GM12878 (cell line): ENCODE results near the gene KISS1R.
"Not testable (repeated sequence)": the region's sequence is repeated elsewhere in the genome, so short reads cannot be mapped to it uniquely, and the experiment has no call there.

Experiments used
- BHLHE40 ChIP-seq, 2 experiments: fragments of 450-650 bp in 1 of 2; IDR thresholded peaks; 2 replicates each; pipeline ENCODE4 v1.6.1; 2011 to 2017; ENCODE audit warnings: low read depth in 2 of 2, borderline replicate concordance in 1 of 2, improper control_type of control experiment in 1 of 2, low read length in 1 of 2, mild to moderate bottlenecking in 1 of 2
- CBX5 ChIP-seq: sonication (generic); IDR thresholded peaks from 2 replicates; pipeline ENCODE4 v1.6.1; 2016; ENCODE audit warnings: low read depth, moderate library complexity, mild to moderate bottlenecking, inconsistent platforms
- ESRRA ChIP-seq: IDR thresholded peaks from 2 replicates; pipeline ENCODE4 v1.6.1; 2012; ENCODE audit warnings: mild to moderate bottlenecking, low read length, improper control_type of control experiment
- ETV6 ChIP-seq, 2 experiments: fragments of 450-650 bp in 1 of 2; IDR thresholded peaks in 1 of 2; conservative IDR thresholded peaks in 1 of 2; 2 replicates each; pipeline ENCODE4 v1.6.1; 2014; ENCODE audit warnings: antibody characterized with exemption in 1 of 2, borderline replicate concordance in 1 of 2, low read depth in 1 of 2, mild to moderate bottlenecking in 1 of 2, moderate library complexity in 1 of 2
- FOXM1 ChIP-seq: IDR thresholded peaks from 2 replicates; pipeline ENCODE4 v1.6.1; 2012; ENCODE audit warnings: low read depth, mild to moderate bottlenecking, inconsistent platforms, low read length, moderate library complexity
- NFIC ChIP-seq: IDR thresholded peaks from 2 replicates; pipeline ENCODE4 v1.6.1; 2012; ENCODE audit warnings: low read depth, mild to moderate bottlenecking, inconsistent platforms, low read length, moderate library complexity
- RAD21 ChIP-seq: IDR thresholded peaks from 2 replicates; pipeline ENCODE4 v1.6.1; 2011; ENCODE audit warnings: mild to moderate bottlenecking, low read depth, low read length, moderate library complexity; ENCODE audit not compliant: insufficient read depth
- TF ChIP-seq, protein P1 (sequence below), 3 experiments: IDR thresholded peaks in 2 of 3; conservative IDR thresholded peaks in 1 of 3; 2 replicates each; pipeline ENCODE4 v1.5.1; 2011; ENCODE audit warnings: low read depth in 3 of 3, low read length in 3 of 3, mild to moderate bottlenecking in 3 of 3, control low read depth in 2 of 3, moderate library complexity in 2 of 3, inconsistent platforms in 1 of 3, mixed read lengths in 1 of 3; ENCODE audit not compliant: control insufficient read depth in 2 of 3, insufficient read depth in 1 of 3; ENCODE audit errors: extremely low read depth in 1 of 3
- TF ChIP-seq, protein P2 (sequence below): IDR thresholded peaks from 2 replicates; pipeline ENCODE4 v1.6.1; 2012; ENCODE audit warnings: mild to moderate bottlenecking, low read depth, low read length
- TF ChIP-seq, protein P3 (sequence below): IDR thresholded peaks from 2 replicates; pipeline ENCODE4 v1.6.1; 2011; ENCODE audit warnings: mild to moderate bottlenecking, low read depth, low read length, moderate library complexity; ENCODE audit not compliant: insufficient replicate concordance
- TF ChIP-seq, protein P4 (sequence below): fragments of 450-650 bp; IDR thresholded peaks from 2 replicates; pipeline ENCODE4 v1.6.1; 2018; ENCODE audit warnings: borderline replicate concordance, mild to moderate bottlenecking; ENCODE audit not compliant: partially characterized antibody

DNA sequence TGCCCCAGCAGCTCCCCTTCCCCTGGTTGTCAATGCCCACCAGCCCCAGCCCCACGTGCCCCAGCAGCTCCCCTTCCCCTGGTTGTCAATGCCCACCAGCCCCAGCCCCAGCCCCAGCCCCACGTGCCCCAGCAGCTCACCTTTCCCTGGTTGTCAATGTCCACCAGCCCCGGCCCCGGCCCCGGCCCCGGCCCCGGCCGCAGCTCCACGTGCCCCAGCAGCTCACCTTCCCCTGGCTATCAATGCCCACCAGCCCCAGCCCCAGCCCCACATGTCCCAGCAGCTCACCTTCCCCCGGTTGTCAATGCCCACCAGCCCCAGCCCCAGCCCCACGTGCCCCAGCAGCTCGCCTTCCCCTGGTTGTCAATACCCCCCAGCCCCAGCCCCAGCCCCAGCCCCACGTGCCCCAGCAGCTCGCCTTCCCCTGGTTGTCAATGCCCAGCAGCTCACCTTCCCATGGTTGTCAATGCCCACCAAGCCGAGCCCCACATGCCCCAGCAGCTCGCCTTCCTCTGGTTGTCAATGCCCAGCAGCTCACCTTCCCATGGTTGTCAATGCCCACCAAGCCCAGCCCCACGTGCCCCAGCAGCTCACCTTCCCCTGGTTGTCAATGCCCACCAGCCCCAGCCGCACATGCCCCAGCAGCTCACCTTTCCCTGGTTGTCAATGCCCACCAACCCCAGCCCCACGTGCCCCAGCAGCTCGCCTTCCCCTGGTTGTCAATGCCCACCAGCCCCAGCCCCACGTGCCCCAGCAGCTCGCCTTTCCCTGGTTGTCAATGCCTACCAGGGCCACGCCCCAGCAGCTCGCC, 38.2 kb upstream of the KISS1R start:
- TF ChIP-seq, protein P1, sequence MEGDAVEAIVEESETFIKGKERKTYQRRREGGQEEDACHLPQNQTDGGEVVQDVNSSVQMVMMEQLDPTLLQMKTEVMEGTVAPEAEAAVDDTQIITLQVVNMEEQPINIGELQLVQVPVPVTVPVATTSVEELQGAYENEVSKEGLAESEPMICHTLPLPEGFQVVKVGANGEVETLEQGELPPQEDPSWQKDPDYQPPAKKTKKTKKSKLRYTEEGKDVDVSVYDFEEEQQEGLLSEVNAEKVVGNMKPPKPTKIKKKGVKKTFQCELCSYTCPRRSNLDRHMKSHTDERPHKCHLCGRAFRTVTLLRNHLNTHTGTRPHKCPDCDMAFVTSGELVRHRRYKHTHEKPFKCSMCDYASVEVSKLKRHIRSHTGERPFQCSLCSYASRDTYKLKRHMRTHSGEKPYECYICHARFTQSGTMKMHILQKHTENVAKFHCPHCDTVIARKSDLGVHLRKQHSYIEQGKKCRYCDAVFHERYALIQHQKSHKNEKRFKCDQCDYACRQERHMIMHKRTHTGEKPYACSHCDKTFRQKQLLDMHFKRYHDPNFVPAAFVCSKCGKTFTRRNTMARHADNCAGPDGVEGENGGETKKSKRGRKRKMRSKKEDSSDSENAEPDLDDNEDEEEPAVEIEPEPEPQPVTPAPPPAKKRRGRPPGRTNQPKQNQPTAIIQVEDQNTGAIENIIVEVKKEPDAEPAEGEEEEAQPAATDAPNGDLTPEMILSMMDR (IDR thresholded peaks at IDR 0.05 in 2 of 3, conservative IDR thresholded peaks at IDR 0.05 in 1 of 3; ENCODE audit: control insufficient read depth in 2 of 3, extremely low read depth in 1 of 3, insufficient read depth in 1 of 3, low read depth in 3 of 3, low read length in 3 of 3): not testable (repeated sequence)
- TF ChIP-seq NFIC; CBX5; ESRRA; BHLHE40 (IDR thresholded peaks at IDR 0.05; ENCODE audit: borderline replicate concordance in 1 of 2, low read depth in 2 of 2, low read length in 1 of 2); RAD21; FOXM1; ETV6 (conservative IDR thresholded peaks at IDR 0.05 in 1 of 2, IDR thresholded peaks at IDR 0.05 in 1 of 2; ENCODE audit: borderline replicate concordance in 1 of 2, low read depth in 1 of 2): not testable (repeated sequence)
- TF ChIP-seq, protein P2, sequence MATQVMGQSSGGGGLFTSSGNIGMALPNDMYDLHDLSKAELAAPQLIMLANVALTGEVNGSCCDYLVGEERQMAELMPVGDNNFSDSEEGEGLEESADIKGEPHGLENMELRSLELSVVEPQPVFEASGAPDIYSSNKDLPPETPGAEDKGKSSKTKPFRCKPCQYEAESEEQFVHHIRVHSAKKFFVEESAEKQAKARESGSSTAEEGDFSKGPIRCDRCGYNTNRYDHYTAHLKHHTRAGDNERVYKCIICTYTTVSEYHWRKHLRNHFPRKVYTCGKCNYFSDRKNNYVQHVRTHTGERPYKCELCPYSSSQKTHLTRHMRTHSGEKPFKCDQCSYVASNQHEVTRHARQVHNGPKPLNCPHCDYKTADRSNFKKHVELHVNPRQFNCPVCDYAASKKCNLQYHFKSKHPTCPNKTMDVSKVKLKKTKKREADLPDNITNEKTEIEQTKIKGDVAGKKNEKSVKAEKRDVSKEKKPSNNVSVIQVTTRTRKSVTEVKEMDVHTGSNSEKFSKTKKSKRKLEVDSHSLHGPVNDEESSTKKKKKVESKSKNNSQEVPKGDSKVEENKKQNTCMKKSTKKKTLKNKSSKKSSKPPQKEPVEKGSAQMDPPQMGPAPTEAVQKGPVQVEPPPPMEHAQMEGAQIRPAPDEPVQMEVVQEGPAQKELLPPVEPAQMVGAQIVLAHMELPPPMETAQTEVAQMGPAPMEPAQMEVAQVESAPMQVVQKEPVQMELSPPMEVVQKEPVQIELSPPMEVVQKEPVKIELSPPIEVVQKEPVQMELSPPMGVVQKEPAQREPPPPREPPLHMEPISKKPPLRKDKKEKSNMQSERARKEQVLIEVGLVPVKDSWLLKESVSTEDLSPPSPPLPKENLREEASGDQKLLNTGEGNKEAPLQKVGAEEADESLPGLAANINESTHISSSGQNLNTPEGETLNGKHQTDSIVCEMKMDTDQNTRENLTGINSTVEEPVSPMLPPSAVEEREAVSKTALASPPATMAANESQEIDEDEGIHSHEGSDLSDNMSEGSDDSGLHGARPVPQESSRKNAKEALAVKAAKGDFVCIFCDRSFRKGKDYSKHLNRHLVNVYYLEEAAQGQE: not testable (repeated sequence)
- TF ChIP-seq, protein P3, sequence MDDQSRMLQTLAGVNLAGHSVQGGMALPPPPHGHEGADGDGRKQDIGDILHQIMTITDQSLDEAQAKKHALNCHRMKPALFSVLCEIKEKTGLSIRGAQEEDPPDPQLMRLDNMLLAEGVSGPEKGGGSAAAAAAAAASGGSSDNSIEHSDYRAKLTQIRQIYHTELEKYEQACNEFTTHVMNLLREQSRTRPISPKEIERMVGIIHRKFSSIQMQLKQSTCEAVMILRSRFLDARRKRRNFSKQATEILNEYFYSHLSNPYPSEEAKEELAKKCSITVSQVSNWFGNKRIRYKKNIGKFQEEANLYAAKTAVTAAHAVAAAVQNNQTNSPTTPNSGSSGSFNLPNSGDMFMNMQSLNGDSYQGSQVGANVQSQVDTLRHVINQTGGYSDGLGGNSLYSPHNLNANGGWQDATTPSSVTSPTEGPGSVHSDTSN: not testable (repeated sequence)
- TF ChIP-seq, protein P4, sequence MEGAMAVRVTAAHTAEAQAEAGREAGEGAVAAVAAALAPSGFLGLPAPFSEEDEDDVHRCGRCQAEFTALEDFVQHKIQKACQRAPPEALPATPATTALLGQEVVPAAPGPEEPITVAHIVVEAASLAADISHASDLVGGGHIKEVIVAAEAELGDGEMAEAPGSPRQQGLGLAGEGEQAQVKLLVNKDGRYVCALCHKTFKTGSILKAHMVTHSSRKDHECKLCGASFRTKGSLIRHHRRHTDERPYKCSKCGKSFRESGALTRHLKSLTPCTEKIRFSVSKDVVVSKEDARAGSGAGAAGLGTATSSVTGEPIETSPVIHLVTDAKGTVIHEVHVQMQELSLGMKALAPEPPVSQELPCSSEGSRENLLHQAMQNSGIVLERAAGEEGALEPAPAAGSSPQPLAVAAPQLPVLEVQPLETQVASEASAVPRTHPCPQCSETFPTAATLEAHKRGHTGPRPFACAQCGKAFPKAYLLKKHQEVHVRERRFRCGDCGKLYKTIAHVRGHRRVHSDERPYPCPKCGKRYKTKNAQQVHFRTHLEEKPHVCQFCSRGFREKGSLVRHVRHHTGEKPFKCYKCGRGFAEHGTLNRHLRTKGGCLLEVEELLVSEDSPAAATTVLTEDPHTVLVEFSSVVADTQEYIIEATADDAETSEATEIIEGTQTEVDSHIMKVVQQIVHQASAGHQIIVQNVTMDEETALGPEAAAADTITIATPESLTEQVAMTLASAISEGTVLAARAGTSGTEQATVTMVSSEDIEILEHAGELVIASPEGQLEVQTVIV: not testable (repeated sequence)
